GM20000 (cell line): Measurements from ENCODE around the gene IL26.

Experiments
- DNase-seq: peaks from one replicate; pipeline ENCODE4 v3.0.0; 2012; ENCODE audit warnings: low spot score
- TF ChIP-seq, protein P1 (sequence below): IDR thresholded peaks from 2 replicates; pipeline ENCODE4 v1.5.1; 2012; ENCODE audit warnings: mild to moderate bottlenecking, control low read depth; ENCODE audit errors: extremely low read depth, missing control alignments

The IL26 gene, protein sequence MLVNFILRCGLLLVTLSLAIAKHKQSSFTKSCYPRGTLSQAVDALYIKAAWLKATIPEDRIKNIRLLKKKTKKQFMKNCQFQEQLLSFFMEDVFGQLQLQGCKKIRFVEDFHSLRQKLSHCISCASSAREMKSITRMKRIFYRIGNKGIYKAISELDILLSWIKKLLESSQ

DNA sequence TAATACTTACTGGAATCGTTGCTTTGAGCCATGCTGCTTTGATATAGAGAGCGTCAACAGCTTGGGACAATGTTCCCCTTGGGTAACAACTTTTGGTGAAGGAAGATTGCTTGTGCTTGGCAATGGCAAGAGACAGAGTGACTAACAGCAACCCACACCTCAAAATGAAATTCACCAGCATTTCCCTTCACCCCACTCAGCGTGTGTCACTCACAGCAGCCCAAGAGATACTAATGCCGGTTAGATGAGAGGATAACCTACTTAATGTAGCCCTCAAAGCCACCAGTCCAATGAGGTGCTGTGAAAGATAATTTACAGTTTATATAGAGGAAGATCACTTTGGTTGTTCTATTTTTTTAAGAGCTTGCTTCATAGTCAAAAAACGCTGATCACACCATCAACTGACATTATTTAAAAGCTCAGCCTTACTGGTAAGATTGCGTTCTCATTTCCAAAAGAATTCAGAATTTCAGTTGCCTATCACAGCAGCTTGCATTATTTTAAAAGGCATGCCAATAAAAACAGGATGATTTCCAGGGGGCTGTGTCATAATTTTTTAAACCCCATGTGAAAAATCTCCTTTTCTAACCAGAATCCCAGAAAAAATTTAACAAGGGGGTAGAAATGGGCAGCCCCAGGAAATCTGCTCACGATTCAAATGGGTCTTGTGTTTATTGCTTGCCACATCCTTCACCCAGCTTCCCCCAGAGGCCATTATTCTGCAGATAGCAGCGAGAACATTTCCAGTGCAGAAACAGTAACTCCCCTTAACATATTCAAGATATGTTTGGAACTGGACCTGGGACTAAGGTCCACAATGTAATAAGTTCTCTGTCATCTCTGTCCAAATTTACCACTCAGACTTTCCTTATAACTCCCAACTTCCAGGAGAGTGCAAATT, at the start of gene IL26:
IL26 (minus strand) TSS at position 235 of the 901 bp plus-strand sequence; CDS start at position 181, 54 bp downstream.
- DNase-seq: no peak
- TF ChIP-seq, protein P1, sequence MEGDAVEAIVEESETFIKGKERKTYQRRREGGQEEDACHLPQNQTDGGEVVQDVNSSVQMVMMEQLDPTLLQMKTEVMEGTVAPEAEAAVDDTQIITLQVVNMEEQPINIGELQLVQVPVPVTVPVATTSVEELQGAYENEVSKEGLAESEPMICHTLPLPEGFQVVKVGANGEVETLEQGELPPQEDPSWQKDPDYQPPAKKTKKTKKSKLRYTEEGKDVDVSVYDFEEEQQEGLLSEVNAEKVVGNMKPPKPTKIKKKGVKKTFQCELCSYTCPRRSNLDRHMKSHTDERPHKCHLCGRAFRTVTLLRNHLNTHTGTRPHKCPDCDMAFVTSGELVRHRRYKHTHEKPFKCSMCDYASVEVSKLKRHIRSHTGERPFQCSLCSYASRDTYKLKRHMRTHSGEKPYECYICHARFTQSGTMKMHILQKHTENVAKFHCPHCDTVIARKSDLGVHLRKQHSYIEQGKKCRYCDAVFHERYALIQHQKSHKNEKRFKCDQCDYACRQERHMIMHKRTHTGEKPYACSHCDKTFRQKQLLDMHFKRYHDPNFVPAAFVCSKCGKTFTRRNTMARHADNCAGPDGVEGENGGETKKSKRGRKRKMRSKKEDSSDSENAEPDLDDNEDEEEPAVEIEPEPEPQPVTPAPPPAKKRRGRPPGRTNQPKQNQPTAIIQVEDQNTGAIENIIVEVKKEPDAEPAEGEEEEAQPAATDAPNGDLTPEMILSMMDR: no peak

DNA sequence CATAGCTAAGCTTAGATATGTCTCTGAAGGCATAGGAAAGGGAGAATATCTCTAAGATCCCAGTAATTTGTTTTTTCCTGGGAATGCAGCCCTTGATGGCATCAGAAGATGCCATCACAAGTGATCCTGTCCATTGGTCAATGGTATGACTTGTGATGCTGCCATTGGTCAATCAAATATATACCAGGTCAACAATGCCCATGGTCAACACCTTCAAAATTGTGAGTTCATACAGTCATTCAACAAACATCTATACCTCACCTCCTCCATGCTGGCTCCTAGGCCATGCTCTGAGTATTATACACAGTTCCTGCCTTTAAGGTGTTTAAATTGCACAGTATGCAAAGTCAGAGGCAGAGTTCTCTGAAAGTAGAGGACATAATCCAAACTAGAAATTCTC, 47.1 kb upstream of the IL26 start:
- no peak for DNase-seq

DNA sequence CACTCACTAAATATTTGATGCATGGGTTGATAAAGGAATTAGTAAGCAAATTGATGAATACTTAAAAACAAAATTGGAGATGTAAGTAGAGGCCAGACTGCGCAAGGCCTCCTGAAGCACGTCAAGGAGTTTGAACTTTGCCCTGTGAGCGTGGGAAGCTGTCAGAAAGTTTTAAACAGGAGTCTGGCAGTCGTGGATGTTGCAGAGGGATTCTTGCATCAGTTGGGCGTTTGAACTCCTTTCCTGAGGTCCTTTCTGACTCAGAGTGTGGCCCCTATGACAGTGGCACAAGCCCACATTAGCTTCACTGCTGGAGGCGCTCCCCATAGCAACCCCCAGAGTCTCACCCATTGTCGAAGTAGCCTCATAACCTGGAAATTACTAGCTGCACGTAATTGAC, 45.7 kb upstream of the IL26 start:
- TF ChIP-seq, protein P1: no peak
- no peak for DNase-seq

More for the DNA sequence above, 47.1 kb upstream of the IL26 start:
- TF ChIP-seq, protein P1: no peak

DNA sequence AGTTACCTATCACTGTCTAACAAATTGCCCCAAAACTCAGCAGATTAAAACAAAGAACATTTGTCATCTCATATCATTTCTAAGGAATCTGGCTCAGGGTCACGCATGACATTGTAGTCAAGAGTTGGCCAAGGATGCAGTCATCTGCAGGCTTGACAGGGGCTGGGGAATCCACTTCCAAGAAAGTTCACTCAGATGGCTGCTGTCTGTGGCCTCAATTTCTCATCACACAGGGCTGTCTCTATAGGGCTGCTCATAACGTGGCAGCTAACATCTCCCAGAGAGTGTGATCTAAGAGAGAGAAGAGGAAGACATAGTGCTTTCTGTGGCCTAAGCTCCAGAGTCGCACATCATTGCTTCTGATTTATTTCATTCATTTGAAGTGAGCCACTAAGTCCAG, 44.7 kb upstream of the IL26 start:
- DNase-seq: no peak
- TF ChIP-seq, protein P1: no peak

DNA sequence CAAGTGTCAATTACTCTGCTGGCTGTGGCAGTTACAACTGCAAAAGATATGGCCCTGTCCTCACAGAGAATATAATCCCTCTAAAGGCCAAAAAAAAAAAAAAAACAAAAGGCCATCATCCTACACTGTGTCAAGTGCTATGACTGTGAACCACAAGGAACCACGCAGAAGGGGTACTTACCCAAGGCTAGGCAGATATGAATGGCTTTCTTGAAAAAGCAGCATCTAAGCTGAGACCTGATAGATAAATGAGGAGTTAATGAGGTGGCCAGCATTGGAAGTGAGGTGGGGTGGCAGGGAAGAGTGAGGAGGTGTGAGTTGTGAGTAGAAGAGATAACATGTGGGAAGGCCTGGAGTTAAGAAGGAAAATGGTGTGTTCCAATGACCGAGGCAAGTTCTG, 44.2 kb upstream of the IL26 start:
- DNase-seq: no peak
- TF ChIP-seq, protein P1: no peak

DNA sequence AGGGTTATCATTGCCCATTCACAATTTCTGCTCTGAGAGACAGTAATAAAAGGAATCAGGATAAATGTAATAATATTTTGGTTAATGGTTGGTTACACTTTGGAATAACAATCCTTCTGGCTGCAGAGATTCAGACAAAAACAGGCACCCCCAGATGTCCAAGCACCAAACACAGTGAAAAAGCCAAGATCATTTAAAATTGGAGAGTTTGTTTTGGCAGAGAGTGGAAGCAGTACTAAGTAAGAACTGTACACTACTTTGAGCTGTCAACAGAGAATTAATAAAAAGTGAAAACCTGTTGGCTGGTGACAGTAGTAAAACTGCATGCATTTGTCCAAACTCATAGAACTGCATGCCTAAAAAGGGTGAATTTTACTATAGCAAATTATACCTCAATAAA, 43.4 kb upstream of the IL26 start:
- TF ChIP-seq, protein P1: no peak
- no peak for DNase-seq

DNA sequence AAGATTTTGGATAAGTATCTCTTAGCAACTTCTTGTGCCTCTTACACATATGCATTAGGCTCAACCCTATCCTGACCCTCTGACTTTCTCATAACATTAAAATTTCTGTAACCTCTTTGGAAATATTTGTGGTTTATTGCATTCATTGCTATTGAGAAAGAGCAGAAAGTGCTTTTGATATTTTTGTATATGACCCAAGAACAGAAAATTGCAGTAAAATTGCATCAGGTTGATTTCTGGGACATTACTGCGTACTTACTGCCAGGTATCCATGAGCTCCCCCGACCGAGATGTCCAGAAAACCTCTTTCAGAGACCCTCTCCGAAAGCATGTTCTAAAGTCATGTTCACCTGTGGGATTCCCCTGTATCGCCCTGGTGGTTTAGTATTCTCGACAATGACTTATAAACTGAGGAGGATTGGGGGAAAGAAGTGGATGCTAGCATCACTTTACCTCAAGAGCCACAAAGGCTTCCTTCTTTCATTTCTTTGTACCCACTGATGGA, 42.3 kb upstream of the IL26 start:
- TF ChIP-seq, protein P1: no peak
- no peak for DNase-seq
